IPS DF 4.7 (cell line): ENCODE results near the gene LDHB.
"Not testable (repeated sequence)": the region's sequence is repeated elsewhere in the genome, so short reads cannot be mapped to it uniquely, and the experiment has no call there.

Source experiments
- DNase-seq: peaks from one replicate; pipeline ENCODE4 v3.0.0-alpha.2; 2013; ENCODE audit warnings: low spot score; ENCODE audit errors: extremely low read depth

LDHB gene

DNA sequence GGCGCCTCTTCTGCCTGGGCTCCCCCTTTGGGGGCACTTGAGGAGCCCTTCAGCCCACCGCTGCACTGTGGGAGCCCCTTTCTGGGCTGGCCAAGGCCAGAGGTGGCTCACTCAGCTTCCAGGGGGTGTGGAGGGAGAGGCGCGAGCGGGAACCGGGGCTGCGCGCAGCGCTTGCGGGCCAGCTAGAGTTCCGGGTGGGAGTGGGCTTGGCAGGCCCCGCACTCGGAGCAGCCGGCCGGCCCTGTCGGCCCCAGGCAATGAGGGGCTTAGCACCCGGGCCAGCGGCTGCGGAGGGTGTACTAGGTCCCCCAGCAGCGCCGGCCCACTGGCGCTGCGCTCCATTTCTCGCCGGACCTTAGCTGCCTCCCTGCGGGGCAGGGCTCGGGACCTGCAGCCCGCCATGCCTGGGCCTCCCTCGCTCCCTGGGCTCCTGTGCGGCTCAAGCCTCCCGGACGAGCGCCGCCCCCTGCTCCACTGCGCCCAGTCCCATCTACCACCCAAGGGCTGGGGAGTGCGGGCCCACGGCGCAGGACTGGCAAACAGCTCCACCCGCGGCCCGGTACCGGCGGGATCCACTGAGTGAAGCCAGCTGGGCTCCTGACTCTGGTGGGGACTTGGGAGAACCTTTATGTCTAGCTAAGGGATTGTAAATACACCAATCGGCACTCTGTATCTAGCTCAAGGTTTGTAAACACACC, 3.9 kb upstream of the LDHB start:
- not testable (repeated sequence) for DNase-seq

GRCh38 chr12:21659383-21659782, 1.7 kb upstream of the LDHB start:
- no peak for DNase-seq

DNA sequence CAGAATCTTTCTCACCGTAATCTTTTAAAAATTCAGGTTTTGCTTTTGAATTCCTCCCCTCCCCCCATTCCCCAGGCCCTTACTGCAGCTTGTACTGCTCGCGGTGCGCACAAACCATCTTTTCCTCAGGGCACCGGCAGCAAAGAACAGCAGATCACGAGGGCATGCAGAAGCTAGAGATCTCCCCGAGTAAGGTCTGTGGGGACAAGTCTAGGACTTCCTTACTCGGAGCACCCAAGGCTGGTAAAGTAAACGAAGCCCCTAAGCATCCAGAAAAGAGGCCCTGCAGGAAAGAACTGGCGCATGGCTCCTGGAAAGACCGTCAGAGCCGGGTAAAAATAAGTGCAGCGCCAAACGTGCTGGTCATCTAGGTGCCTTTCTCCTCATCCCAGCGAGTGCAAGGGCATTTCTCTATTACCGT, 727 bp downstream of the LDHB start:
- DNase-seq = no peak

DNA sequence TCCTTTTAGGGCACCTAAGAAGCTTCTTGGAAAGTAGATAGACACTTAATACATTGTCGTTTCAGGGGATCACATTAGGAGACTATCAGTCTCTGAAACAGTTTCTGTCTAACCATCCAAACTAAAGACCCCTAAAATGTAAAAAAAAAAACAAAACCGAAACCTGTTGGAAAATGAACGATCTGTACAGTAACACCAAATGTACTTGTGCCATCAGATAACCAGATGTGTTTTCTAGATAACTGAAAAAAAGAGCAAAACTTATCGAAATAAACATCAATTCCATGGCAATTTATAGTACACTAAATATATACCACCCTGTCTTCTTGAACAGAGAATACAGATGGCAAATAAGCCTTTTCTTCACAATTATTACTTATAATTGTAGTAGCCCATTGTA, 2.1 kb downstream of the LDHB start:
- no peak for DNase-seq

DNA sequence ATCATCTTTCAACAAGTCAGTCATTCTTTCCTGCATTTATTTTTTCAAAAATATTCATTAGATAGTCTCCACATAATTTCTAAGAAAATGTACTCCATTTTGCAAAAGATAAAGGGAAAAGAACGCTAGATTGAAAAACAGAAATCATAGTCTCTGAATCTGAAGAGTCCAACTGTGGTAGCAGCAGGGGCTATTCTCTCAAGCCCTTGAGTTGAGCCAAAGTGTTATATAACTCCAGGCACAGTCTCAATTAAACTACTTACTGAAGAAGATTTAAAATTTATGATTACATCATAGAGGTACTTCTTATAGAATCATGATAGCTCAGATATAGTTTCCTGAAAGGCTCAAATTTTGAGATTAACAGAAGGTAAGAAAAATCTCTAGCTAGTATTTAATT, 5.8 kb downstream of the LDHB start:
- DNase-seq = no peak

- DNase-seq = no peak
Measured at GRCh38 chr12:21650997-21651396, 6.6 kb downstream of the LDHB start.

DNA sequence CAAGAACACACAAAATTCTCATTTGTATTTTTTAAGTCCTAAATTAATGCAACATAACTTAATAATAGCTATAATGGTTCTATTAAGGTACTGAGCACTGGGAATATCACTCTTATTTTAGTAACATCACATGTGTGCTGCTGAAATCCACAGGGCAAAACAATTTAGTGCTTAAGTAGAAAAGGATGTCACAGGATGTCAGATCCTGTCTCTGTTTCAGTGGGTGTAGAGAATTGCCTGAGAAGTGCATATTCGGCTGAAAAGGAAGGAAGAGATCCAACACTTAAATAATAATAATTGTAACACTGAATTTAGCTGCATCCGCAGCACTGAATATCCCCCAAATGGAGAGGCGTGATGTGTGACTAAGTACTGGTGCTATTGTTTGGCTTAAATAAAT, 8.6 kb downstream of the LDHB start:
- no peak for DNase-seq

DNA sequence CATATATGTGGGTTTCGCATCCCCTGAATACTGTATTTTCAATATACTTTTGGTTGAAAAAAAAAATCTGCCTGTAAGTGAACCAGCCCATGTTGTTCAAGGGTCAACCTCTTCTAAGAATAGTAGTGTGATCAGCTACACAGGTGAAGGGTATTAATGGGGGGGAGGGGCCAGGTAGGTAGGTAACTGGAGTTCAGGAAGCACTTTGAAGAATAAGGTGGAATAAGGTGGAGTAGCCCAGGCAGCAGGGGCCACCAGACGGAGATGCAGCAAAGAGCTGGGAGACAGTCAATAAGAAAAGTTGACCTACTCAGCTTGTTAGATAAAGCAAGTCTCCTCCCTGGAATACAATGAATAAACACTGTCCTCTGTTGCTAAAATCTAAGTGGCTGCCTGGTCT, 9.3 kb downstream of the LDHB start:
- no peak for DNase-seq

GRCh38 chr12:21647179-21647578, 10.5 kb downstream of the LDHB start:
- no peak for DNase-seq

GRCh38 chr12:21645041-21645500, 12.6 kb downstream of the LDHB start:
- not testable (repeated sequence) for DNase-seq

GRCh38 chr12:21644516-21644915, 13.1 kb downstream of the LDHB start:
- DNase-seq = no peak

DNA sequence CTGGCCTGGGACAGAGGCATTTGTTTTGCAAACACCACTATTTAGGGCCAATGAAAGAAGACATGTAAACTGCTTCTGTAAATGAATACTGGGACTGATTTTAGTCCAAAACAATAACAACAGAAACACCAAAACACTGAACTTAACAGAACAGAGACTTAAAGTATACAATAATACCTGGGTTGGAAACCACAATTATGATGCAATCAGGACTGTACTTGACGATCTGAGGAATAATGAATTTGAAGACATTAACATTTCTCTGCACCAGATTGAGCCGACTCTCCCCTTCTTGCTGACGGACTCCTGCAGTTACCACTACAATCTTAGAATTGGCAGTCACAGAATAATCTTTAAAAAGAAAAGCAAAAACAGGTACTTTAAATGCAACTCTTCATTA, 13.9 kb downstream of the LDHB start:
- DNase-seq = no peak

DNA sequence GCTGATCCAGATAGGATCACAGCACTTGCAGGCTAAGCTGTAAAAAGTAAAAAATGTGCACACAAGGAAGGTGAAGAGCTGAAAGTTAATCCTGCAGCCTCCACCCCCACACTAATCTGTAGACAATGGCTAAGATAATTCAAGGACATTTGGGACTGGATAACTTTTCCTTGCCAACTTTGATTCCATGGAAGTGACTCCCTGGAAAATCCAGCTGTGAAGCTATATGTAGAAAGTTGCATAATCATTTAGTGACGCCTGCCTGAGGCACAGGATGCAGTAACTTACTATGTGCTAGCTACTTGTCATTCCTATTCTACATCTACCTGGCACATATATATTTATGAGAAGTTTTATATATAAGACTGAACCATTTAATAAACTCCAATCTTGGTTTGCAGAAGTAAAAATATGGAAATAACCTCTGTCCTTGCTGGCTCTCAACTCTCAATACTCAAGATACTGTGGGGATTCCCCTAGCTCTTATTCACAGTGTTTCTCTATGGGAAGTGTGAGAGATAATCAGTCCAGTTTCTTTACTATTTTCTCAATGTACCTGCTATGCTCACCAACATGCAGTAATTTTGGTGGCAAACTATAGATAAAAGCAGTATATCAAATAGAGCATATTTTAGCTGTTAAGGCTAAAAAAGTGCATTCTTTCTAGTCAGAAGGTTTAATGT, 14.8 kb downstream of the LDHB start:
- DNase-seq = no peak

GRCh38 chr12:21638054-21638891, 19.4 kb downstream of the LDHB start:
- no peak for DNase-seq

GRCh38 chr12:21634245-21634644, 23.4 kb downstream of the LDHB start:
- no peak for DNase-seq

DNA sequence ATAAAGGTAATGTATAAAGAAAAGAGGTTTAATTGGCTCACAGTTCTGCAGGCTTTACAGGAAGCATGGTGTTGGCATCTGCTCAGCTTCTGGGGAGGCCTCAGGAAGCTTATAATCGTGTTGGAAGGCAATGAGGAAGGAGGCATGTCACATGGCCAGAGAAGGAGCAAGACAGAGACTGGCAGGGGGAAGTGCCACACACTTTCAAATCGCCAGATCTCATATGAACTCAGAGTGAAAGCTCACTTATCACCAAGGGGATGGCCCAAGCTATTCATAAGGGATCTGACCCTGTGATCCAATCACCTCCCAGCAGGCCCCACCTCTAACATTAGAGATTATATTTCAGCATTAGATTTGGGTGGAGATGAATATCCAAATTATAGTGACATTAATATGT, 26.3 kb downstream of the LDHB start:
- DNase-seq = no peak

DNA sequence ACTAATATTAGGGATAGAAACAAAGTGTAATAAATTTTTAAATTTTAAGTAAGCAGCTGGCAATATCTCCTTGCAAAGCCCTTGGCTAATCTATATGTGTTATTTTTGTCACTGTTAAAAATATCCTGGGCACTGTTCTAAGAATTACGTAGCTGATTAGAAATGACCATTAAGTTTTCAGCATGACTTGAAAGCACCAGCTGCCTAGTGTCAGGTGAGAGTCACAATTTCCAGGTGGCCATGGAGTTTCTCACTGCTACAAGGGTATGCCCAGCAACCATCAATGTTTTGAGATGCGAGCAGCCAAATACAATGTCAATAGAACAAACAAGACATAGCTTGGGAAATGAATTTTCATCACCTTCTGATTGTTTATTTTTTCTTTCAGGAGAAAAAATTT, 29.7 kb downstream of the LDHB start:
- no peak for DNase-seq

DNA sequence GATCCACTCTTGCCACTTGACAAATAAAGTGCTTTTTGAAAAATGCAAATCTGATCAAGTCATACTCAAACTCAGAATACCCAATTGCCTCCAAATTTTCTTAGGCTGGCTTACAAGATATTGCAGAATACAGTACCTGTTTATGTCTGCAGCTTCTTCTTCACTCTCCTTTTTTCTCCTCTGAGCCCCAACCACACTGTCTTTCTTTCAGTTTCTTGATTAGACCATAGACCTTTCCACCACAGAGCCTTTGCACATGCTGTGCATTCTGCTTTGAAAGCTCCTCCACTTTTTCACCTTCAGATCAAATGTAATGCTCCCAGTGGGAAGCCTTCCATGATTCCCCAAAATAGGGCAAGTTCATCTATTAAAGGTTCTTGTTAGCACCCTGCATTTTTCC, 39.1 kb downstream of the LDHB start:
- no peak for DNase-seq

DNA sequence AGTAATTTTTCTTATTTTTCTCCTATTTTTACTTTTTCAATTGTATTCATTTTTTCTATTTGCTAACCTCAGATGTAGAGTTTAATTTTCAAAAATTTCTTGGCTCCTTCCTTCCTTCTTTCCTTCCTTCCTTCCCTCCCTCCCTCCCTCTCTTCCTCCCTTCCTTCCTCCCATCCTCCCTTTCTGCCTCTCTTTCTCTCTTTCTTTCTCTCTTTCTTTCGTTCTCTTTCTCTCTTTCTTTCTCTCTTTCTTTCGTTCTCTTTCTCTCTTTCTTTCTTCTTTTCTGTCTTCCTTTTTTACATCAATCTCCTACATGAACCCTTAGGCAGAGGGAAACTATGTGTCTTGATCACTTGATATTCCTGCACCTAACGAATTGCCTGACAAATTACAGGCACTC, 40.6 kb downstream of the LDHB start:
- no peak for DNase-seq

DNA sequence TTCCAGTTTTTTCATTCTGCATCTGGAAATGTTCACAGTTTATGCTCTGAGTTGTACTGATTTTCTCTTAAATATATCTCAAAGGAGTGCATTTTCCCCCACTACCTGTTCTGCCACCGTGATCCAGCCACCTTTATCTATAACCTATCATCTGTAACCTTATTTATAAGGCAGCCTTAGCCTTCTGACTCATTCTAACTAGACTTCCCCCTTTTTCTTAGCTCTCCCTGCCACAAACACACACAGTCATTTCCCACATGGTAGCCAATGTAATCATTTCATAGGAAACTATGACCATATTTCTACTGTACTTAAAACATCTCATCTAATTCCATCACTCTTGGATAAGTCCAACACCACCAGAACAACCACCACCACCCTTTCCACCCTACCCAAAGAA, 42.2 kb downstream of the LDHB start:
- no peak for DNase-seq

- no peak for DNase-seq
Measured at GRCh38 chr12:21614506-21614905, 43.1 kb downstream of the LDHB start.

DNA sequence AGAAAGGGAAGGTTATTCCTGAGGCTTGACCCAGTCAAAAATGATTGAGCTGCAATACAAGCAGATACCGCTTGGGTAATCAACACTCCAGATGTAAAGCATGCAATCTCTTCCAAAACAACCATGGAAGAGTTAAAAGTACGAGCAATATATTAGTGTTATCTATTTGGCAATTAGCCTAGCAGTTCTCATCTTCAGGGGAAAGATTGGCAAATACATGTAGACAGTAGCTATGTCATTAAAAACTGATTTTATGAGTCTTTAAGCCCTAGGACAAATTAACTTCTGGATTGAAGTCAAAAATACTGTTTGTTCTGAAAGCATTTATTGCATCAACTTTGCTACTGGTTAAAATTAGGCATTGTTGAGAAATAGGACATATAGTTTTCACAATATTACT, 43.7 kb downstream of the LDHB start:
- DNase-seq = no peak
